PC-9 (cell line): Measurements from ENCODE around the gene CYP17A1. TPM values are rescaled to one million over a fixed set of nuclear protein-coding genes. Genes with fewer than 3 reads are reported as not detected.

Experiments
- BruUV-seq: library from RNA; stranded (reverse); fragments of 400-500 nt; replicated peaks from 2 replicates; lab custom pipeline; 2021; lab: Mats Ljungman, UMichigan
- CTCF ChIA-PET: fragments of 300-600 bp; sonication (Branson Sonifier 250); formaldehyde crosslinking; loops from one replicate; lab custom pipeline; 2022; ENCODE audit warnings: antibody characterized with exemption; lab: Charles Lee
- POLR2A ChIA-PET: fragments of 300-600 bp; sonication (Branson Sonifier 250); formaldehyde crosslinking; loops from one replicate; lab custom pipeline; 2022; ENCODE audit warnings: antibody characterized with exemption; ENCODE audit not compliant: unreplicated experiment; lab: Charles Lee
- DNase-seq, 2 experiments: peaks; one replicate each; pipeline versions ENCODE4 v3.0.0 to v3.0.0-alpha.2; 2015 to 2022; ENCODE audit warnings: mixed read lengths in 1 of 2
- H2AFZ ChIP-seq: fragments of 200-600 bp; sonication (generic); 2 replicates; pipeline ENCODE4 v1.8.1; 2017; ENCODE audit warnings: antibody characterized with exemption
- H3F3A ChIP-seq: fragments of 200-600 bp; sonication (generic); 2 replicates; pipeline ENCODE4 v1.8.1; 2017; ENCODE audit warnings: antibody characterized with exemption, mild to moderate bottlenecking, low read depth; ENCODE audit not compliant: insufficient read depth
- H3K27ac ChIP-seq: fragments of 200-600 bp; sonication (generic); 2 replicates; pipeline ENCODE4 v1.6.1; 2016; ENCODE audit warnings: mixed run types
- H3K27me3 ChIP-seq: fragments of 200-600 bp; sonication (generic); 2 replicates; pipeline ENCODE4 v1.6.1; 2016; ENCODE audit warnings: low read depth, mixed run types; ENCODE audit not compliant: insufficient read depth
- H3K36me3 ChIP-seq: fragments of 200-600 bp; sonication (generic); 2 replicates; pipeline ENCODE4 v1.6.1; 2016; ENCODE audit warnings: low read depth, mixed run types
- H3K4me1 ChIP-seq: fragments of 200-600 bp; sonication (generic); replicated peaks from 2 replicates; pipeline ENCODE4 v1.6.1; 2016; ENCODE audit warnings: mixed run types; ENCODE audit not compliant: insufficient read depth
- H3K4me2 ChIP-seq: fragments of 200-600 bp; sonication (generic); 2 replicates; pipeline ENCODE4 v1.6.1; 2017; ENCODE audit warnings: mixed run types
- H3K4me3 ChIP-seq: fragments of 200-600 bp; sonication (generic); 2 replicates; pipeline ENCODE4 v1.6.1; 2016; ENCODE audit warnings: mixed run types
- H3K79me2 ChIP-seq: fragments of 200-600 bp; sonication (generic); 2 replicates; pipeline ENCODE4 v1.6.1; 2017; ENCODE audit warnings: low read depth, mixed run types
- H3K9me2 ChIP-seq: fragments of 200-600 bp; sonication (generic); 2 replicates; pipeline ENCODE4 v1.8.1; 2017; ENCODE audit warnings: mild to moderate bottlenecking; ENCODE audit not compliant: insufficient read depth
- H3K9me3 ChIP-seq: fragments of 200-600 bp; sonication (generic); 2 replicates; pipeline ENCODE4 v1.8.1; 2016; ENCODE audit warnings: low read depth; ENCODE audit not compliant: insufficient read depth
- H4K20me1 ChIP-seq: fragments of 200-600 bp; sonication (generic); 2 replicates; pipeline ENCODE4 v1.8.1; 2017; ENCODE audit not compliant: insufficient read depth
- EZH2 ChIP-seq: fragments of 200-600 bp; sonication (generic); IDR thresholded peaks from 2 replicates; pipeline ENCODE4 v1.8.0; 2017; ENCODE audit warnings: antibody characterized with exemption, low read depth
- intact Hi-C: fragments of 100-400 bp; cut with micrococcal nuclease; formaldehyde crosslinking; loops from one replicate; pipeline ENCODE4 v1.10.0; 2022; ENCODE audit not compliant: unreplicated experiment
- total RNA-seq: library from RNA; stranded (reverse); gene quantifications from 2 replicates; pipeline ENCODE4 v1.2.3, GENCODE V29; 2021
- TF ChIP-seq, protein P1 (sequence below): fragments of 200-600 bp; sonication (generic); conservative IDR thresholded peaks from 2 replicates; pipeline ENCODE4 v1.6.1; 2017; ENCODE audit warnings: mixed run types, antibody characterized with exemption, mild to moderate bottlenecking, moderate library complexity

The CYP17A1 gene
- total RNA-seq, 1 experiment from 2014 or later: not detected

DNA sequence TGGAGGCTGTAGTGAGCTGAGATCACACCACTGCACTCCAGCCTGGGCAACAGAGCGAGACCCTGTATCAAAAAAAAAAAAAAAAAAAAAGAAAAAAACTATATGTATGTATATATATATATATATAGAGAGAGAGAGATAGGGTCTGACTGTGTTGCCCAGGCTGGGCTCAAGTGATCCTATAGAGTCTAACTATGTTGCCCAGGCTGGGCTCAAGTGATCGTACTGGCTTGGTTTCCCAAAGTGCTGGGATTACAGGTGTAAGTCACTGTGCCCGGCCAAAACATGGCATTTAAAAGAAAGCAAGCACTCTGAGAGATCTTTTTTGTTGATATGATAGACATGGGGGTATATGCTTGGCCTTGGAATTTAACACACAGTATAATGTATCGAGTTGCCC lies 20.0 kb downstream of the CYP17A1 start:
- H3K4me3 ChIP-seq: no peak overlapping the region
- no peaks in the 10 kb centered on the region for H3K9me3 ChIP-seq
- BruUV-seq: no TSS peak
- H3K4me1 ChIP-seq: peaks cover 19% of the 10 kb centered on the region
- H3K27ac ChIP-seq: no peak overlapping the region
- ChIA-PET CTCF (interaction anchor here (0.6 kb wide), 1 partner anchor 256 kb away, joined by 4 read pairs; no protein-coding TSS in a partner anchor), POLR2A (no interaction called here)
- H3K79me2 ChIP-seq: no peaks in the 10 kb centered on the region
- no peak overlapping the region for H2AFZ ChIP-seq
- no peaks in the 10 kb centered on the region for H3K27me3 ChIP-seq
- TF ChIP-seq, protein P1, sequence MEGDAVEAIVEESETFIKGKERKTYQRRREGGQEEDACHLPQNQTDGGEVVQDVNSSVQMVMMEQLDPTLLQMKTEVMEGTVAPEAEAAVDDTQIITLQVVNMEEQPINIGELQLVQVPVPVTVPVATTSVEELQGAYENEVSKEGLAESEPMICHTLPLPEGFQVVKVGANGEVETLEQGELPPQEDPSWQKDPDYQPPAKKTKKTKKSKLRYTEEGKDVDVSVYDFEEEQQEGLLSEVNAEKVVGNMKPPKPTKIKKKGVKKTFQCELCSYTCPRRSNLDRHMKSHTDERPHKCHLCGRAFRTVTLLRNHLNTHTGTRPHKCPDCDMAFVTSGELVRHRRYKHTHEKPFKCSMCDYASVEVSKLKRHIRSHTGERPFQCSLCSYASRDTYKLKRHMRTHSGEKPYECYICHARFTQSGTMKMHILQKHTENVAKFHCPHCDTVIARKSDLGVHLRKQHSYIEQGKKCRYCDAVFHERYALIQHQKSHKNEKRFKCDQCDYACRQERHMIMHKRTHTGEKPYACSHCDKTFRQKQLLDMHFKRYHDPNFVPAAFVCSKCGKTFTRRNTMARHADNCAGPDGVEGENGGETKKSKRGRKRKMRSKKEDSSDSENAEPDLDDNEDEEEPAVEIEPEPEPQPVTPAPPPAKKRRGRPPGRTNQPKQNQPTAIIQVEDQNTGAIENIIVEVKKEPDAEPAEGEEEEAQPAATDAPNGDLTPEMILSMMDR: no peak
- TF ChIP-seq EZH2: no peak
- no peaks in the 10 kb centered on the region for H4K20me1 ChIP-seq
- H3K9me2 ChIP-seq: no peaks in the 10 kb centered on the region
- intact Hi-C loops: loop anchor here (5.0 kb wide), 2 partner anchors 50 to 75 kb away; partner anchors contain the start of gene WBP1L
- no peaks in the 10 kb centered on the region for H3F3A ChIP-seq
- no peak overlapping the region for H3K4me2 ChIP-seq
- DNase-seq: no peak
- no peaks in the 10 kb centered on the region for H3K36me3 ChIP-seq

DNA sequence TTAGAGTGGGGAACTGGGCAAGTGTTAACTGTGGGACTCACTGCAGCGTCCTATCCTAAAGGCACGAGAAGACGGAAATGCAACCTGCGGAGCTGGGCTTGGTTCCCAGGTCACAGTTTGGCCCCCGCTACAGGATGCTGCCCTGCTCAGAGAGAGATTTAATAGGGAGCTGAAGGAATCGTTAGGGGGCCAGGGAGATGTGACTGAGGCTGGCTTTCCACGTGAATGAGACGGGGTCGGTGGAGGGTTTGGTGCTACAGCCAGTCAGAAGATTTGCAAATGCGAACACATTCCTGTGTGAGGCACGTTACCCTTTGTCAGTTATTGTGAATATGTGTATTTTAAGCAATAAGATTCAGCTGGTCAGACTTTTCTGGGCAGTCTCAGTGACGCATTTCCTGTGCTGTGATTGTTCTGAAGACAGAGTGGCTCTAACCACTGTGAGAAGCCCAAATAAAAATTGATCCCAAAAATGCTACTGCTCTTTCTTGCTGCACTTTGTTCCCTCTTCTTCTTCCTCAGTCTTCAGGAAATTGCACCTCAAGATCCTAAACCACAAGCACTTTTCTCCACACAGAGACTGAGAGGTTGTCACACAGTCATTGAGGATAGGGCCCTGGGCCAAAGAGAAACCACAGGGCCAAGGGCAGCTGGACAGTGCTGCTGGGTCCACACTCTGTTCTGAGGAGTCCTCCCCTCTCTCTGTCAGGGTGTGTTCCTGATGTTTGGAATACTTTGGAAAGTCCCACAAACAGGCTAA lies 21.2 kb downstream of the CYP17A1 start:
- H3K27ac ChIP-seq: no peak overlapping the region
- H3K36me3 ChIP-seq: no peaks in the 10 kb centered on the region
- no peaks in the 10 kb centered on the region for H3F3A ChIP-seq
- no peaks in the 10 kb centered on the region for H3K9me2 ChIP-seq
- CTCF ChIA-PET: no interaction called here
- BruUV-seq: no TSS peak
- POLR2A ChIA-PET: no interaction called here
- H4K20me1 ChIP-seq: no peaks in the 10 kb centered on the region
- no peak overlapping the region for H2AFZ ChIP-seq
- no peak for DNase-seq
- TF ChIP-seq, protein P1: no peak
- no peak for TF ChIP-seq EZH2
- intact Hi-C loops: loop anchor here (5.0 kb wide), 2 partner anchors 49 to 74 kb away; partner anchors contain the start of gene WBP1L
- H3K4me3 ChIP-seq: no peak overlapping the region
- H3K4me2 ChIP-seq: no peak overlapping the region
- no peaks in the 10 kb centered on the region for H3K9me3 ChIP-seq
- no peaks in the 10 kb centered on the region for H3K79me2 ChIP-seq
- H3K4me1 ChIP-seq: peaks cover 19% of the 10 kb centered on the region
- H3K27me3 ChIP-seq: no peaks in the 10 kb centered on the region

DNA sequence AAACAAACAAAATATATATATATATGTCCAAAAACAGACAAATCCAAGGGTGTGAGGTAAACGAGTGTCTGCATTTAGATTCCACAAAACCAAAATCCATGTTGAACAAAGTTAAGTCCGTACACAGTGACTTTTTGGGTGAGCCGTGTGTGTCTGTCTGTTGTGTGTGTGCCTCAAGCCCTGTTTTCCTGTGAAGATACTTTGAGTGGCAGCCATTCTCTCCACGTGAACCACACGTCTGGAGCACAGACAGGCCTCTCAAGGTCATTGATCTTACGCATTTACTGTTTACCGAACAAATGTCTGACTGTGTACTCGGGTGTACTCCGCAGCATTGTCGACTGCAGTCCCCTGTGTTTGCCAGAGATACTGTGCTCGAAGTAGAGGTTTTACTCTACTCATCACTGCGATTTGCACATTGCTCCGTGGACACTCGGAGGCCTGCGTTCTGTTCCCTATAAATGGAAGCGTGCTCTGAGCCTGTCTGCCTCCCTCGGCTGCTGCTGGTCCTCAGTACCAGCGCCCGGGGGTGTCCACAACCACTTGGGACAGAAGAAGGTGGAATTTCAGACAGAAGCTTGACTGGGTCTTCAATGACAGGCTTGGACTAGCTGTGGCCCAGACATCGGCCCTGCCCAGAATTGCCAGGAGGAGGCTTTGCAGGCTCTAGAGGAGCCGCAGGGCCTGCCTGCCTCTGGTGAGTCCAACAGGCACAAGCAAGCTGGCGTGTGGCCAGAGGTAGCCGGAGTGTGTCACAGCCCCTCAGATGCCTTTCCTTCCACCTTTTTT lies 22.1 kb downstream of the CYP17A1 start:
- TF ChIP-seq EZH2: no peak
- TF ChIP-seq, protein P1: no peak
- Histone ChIP-seq H3F3A (no peaks in the 10 kb centered on the region), H3K9me2 (no peaks in the 10 kb centered on the region), H3K36me3 (no peaks in the 10 kb centered on the region), H3K27ac (no peak overlapping the region), H3K4me2 (no peak overlapping the region), H3K4me1 (peaks cover 19% of the 10 kb centered on the region), H3K27me3 (no peaks in the 10 kb centered on the region), H4K20me1 (no peaks in the 10 kb centered on the region), H3K4me3 (no peak overlapping the region), H3K9me3 (no peaks in the 10 kb centered on the region), H3K79me2 (no peaks in the 10 kb centered on the region), H2AFZ (no peak overlapping the region)
- DNase-seq: no peak
- ChIA-PET CTCF (no interaction called here), POLR2A (no interaction called here)
- intact Hi-C loops: loop anchor here (5.0 kb wide), 2 partner anchors 48 to 73 kb away; partner anchors contain the start of gene WBP1L
- BruUV-seq: no TSS peak
